Kidney epithelial cell (primary cell): ENCODE measurements around the gene NHSL1. TPM values are rescaled to one million over a fixed set of nuclear protein-coding genes. Genes with fewer than 3 reads are reported as not detected.

Source experiments
- DNase-seq: peaks from one replicate; pipeline ENCODE4 v3.0.0-alpha.2; 2010; ENCODE audit warnings: low read depth
- H3K27me3 ChIP-seq: 2 replicates; pipeline ENCODE4 v1.6.0; 2011; ENCODE audit warnings: low read length; ENCODE audit not compliant: control insufficient read depth, insufficient read depth
- H3K36me3 ChIP-seq: 2 replicates; pipeline ENCODE4 v1.5.1; 2011; ENCODE audit warnings: low read length; ENCODE audit not compliant: control insufficient read depth, insufficient read depth
- H3K4me3 ChIP-seq: 2 replicates; pipeline ENCODE4 v1.5.1; 2011; ENCODE audit warnings: low read depth, mild to moderate bottlenecking, control low read depth, low read length
- total RNA-seq: library from RNA; depleted of rRNA; stranded (reverse); fragments of >200 nt; gene quantifications from 2 replicates; pipeline ENCODE4 v1.2.3, GENCODE V29; 2015
- TF ChIP-seq, protein P1 (sequence below): IDR thresholded peaks from 2 replicates; pipeline ENCODE4 v1.5.1; 2011; ENCODE audit warnings: mild to moderate bottlenecking, moderate library complexity, low read length, control low read depth, inconsistent platforms; ENCODE audit not compliant: insufficient read depth, poor library complexity, severe bottlenecking

NHSL1 gene
- total RNA-seq, 1 donor from 2014 or later = 11.5 TPM

DNA sequence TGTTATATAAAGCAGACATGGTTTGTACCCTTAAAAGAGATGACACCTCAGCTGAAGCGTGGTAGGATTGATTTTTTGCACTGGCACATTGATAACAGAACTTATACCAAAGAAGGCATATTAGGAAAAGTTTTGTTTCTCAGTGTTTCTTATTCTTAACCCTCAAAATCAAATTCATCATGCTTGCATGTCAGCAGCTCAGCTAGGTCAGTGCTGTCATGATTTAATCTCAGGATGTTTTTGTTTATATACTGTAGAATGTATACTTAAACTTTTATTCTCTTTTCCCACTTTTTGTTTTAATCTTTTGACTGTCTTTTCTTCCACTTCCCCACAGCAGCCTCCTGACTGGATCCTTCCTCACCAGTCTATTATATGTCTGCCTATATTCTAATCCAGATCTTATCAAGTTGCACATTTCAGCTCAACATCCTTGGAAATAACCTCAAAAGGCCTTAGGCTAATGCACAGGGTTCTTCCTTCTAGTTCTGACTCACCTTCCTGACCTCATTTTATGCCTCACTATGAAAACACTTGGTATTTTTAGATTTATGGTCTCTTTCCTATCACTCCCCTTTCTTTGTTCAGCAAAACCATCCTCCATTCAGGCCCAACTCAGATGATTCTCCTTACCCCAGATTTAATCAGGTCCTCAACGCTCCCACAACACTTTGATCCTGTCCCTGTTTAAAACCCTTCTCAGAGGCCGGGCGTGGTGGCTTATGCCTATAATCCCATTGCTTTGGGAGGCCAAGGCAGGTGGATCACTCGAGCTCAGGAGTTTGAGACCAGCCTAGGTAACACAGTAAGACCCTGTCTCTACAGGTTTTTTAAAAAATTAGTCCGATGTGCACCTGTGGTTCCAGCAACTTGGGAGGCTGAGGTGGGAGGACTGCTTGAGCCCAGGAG is 88.1 kb downstream of the NHSL1 start:
- no peak overlapping the region for H3K4me3 ChIP-seq
- H3K36me3 ChIP-seq = peaks cover 1% of the 10 kb centered on the region
- H3K27me3 ChIP-seq = no peaks in the 10 kb centered on the region
- peak; percentile 56 for DNase-seq
- TF ChIP-seq, protein P1, sequence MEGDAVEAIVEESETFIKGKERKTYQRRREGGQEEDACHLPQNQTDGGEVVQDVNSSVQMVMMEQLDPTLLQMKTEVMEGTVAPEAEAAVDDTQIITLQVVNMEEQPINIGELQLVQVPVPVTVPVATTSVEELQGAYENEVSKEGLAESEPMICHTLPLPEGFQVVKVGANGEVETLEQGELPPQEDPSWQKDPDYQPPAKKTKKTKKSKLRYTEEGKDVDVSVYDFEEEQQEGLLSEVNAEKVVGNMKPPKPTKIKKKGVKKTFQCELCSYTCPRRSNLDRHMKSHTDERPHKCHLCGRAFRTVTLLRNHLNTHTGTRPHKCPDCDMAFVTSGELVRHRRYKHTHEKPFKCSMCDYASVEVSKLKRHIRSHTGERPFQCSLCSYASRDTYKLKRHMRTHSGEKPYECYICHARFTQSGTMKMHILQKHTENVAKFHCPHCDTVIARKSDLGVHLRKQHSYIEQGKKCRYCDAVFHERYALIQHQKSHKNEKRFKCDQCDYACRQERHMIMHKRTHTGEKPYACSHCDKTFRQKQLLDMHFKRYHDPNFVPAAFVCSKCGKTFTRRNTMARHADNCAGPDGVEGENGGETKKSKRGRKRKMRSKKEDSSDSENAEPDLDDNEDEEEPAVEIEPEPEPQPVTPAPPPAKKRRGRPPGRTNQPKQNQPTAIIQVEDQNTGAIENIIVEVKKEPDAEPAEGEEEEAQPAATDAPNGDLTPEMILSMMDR = no peak

DNA sequence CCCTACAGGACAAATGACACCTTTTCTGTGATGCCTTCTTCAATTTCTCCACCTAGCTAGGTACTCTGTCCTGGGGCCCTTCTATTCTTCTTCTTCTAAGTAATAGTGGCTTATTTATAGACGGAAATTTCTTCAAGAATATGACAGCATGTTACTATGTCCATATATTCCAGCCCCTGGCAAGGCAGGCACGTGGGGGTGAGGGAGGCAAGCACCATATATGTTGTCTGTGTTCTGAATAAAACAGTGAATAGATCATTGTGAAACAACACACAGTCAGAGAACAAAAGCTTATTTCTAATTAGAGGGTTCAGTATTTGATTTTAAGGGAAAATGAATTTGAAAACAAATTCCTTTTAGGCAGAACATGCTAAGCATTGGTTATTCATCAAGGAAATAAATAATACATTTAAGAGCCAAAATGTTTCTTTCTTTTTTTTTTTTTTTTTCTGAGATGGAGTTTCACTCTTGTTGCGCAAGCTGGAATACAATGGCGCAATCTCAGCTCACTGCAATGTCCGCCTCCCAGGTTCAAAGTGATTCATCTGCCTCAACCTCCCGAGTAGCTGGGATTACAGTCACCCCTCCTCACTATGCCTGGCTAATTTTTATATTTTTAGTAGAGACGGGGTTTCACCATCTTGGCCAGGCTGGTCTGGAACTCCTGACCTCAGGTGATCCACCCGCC is 89.1 kb downstream of the NHSL1 start:
- H3K36me3 ChIP-seq = peaks cover 1% of the 10 kb centered on the region
- no peak for DNase-seq
- no peak overlapping the region for H3K4me3 ChIP-seq
- TF ChIP-seq, protein P1 = no peak
- no peaks in the 10 kb centered on the region for H3K27me3 ChIP-seq

DNA sequence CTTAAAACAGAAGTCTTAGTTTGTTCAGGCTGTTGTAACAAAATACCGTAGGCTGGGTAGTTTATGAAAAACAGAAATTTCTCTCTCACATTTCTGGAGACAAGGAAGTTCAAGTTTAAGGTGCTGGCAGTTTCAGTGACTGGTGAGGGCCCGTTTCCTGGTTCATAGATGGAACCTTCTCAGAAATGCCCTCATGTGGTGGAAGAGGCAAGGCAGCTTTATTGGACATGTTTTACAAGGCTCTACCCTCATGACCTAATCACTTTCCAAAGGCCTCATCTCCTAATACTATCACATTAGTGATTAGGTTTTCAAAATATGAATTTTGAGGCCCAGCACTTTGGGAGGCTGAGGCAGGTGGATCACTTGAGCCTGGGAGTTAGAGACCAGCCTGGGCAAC is 92.9 kb downstream of the NHSL1 start:
- no peak for DNase-seq
- peaks cover 1% of the 10 kb centered on the region for H3K36me3 ChIP-seq
- TF ChIP-seq, protein P1 = peak; percentile 13
- H3K4me3 ChIP-seq = no peak overlapping the region
- no peaks in the 10 kb centered on the region for H3K27me3 ChIP-seq

DNA sequence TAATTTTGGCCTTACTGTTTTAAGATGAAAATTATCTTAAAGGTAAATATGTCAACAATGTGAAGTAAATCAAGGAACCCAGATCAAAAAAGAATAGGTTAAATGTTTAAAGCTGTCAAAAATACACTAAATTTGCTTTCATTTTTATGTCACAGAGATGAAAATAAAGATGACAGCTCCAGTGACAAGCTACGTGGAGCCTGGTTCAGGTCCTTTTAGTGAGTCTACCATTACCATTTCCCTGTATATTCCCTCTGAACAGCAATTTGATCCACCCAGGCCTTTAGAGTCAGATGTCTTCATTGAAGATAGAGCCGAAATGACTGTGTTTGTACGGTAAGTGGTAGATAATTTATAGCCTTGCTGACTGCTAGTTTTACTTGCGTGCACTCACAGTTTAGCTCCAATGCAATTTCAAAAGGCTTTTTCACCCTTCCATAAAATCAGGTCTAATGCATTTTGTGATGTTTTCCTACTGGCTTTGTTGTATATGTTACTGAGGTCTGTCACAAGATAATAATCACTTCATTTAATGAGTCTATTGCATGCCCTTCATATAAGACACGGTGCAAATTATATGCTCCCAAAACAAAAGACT is 93.4 kb downstream of the NHSL1 start:
- TF ChIP-seq, protein P1 = no peak
- Histone ChIP-seq H3K27me3 (no peaks in the 10 kb centered on the region), H3K4me3 (no peak overlapping the region), H3K36me3 (peaks cover 1% of the 10 kb centered on the region)
- no peak for DNase-seq

DNA sequence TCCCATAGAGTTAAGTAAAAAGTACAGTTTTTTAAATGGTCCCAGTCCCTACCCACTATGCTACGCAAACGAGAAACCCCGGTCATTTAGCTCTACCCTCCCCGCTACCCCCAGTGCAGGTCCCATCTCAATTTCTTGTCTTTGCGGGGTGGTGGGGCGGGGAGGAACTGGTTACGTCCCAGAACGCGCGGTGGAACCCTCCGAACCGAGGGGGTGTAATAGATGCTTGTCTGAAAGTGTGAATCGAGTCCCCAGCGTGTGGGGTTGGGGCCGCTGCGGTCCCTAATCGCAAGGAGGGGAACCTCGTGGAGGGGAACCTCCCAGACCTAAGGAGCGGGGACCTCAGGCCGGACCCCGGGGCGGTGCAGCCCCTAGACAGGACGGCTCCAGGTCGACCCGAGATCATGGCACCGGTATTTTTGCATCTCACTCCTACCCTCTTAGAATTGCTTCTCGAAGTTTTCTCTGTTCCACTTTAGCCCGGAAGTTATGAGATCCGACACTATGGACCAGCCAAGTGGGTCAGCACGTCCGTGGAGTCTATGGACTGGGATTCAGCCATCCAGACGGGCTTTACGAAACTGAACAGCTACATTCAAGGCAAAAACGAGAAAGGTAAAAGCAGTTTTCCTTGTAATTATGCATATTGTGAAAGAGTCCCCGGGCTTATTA is 94.5 kb downstream of the NHSL1 start:
- peaks cover 1% of the 10 kb centered on the region for H3K36me3 ChIP-seq
- peak overlapping the region; percentile 59 for H3K4me3 ChIP-seq
- no peak for DNase-seq
- TF ChIP-seq, protein P1 = no peak
- no peaks in the 10 kb centered on the region for H3K27me3 ChIP-seq
